ENCODE measurements around the gene SLC39A9.
A peak's percentile ranks its signal among the peaks of the same experiment; 100 is the strongest.
"Not testable (repeated sequence)": the region's sequence is repeated elsewhere in the genome, so short reads cannot be mapped to it uniquely, and the experiment has no call there.

SLC39A9 gene

DNA sequence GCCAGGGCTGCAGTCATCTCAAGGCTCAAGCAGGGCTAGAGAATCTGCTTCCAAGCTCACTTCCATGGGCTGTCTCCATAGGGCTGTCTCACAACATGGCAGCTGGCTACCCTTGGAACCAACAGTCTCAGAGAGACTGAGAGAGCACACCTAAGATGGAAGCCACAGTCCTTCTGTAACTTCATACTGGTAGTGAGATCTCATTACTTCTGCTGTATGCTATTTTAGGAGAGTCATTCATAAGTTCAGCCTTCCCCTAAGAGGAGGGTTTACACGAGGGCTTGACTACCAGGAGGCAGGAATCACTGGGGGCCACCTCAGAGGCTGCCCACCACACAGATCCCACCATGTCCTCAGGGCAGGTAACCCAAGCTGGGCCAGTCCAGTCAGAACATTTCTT lies 30.1 kb upstream of the SLC39A9 start:
- no peak for DNase-seq (ENCODE audit: low read depth, low spot score)

DNA sequence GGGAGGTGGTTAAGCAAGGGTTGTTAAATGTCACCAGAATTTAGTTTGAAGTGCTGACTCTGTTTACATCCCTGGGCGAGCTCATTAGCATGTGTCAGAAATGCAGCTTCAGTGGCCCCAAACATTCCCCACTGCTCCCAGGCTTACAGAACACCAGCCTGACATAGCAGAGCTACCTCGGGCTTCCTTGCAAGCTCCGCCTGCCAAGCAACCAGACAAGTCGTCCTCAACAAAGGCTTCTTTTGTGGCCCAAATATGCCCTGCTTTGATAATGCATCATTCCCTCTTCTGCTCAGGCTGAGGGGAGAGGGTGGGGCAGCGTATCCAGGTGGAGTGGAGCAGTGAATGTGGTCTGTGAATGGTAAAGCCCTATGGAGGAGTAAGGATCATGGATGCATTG lies 28.4 kb upstream of the SLC39A9 start:
- peak; percentile 33 for DNase-seq (ENCODE audit: low read depth, low spot score)

DNA sequence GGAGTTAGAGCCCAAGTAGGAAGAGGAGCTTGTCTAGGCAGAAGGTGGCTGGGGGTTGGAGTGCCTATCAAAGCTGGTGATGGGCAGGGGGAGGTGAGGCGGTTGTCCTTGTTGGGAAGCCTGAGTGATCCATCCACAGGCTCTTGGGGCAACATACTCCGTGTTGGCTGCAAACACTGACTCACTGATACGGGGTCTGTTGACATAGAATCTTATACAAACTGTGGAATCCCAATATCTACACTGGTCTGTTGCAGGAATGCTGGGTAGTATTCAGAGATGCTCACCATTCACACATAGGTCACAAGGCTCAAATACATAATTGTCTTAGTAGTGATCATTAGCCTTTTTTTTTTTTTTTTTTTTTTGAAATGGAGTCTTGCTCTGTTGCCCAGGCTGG lies 26.3 kb upstream of the SLC39A9 start:
- DNase-seq (ENCODE audit: low read depth, low spot score): no peak

DNA sequence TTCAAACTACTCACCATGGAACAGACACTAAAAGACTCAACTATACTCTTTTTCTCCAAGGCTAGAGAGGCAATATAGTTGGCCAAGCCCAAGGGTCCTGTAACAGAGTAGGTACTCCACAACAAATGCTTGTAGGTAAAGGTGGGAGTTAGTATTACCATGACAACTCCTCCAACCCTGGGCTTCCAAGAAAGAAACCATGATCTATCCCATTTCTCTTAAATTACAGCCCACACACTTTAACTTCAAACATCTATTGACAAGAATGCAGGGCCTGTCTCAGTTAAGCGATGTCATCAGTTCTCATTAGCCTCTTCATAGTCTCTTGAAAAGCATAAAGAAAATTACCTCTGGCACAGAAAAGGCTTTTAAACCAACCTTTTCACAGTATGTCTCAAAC lies 25.4 kb upstream of the SLC39A9 start:
- DNase-seq (ENCODE audit: low read depth, low spot score): no peak

DNA sequence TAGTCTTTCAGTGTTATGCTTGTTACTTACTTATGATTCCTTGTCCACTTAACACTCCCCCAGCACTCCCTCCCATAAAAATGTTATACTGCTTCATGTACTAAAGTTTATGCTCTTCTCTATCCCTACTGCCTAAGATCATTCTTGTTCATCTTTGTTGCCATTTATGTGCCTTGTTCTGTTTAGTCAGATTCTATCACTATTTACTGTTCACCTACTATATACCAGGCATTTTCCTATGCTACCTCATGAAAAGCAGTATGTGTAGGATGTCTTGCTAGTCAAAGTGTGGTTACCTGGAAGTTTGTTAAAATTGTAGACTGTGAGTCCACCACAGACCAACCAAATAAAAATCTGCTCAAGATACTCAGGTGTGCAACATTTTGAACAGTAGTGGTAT lies 24.3 kb upstream of the SLC39A9 start:
- DNase-seq (ENCODE audit: low read depth, low spot score): no peak

DNA sequence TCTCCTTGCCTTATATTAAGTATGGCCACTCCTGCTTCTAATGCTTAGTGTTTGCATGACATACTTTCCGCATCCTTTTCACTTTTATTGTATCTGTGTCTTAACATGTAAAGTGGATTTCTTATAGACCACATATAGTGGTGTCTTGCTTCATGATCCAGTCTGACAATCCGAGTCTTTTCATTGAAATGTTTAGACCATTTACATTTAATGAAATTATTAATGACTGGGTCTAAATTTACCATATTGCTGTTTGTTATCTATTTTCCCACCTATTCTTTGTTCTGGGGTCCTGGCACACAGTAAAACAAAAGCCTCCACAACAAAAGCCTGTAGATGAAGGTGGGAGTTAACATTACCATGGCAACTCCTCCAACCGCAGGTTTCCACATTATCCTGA lies 23.3 kb upstream of the SLC39A9 start:
- DNase-seq (ENCODE audit: low read depth, low spot score): no peak

DNA sequence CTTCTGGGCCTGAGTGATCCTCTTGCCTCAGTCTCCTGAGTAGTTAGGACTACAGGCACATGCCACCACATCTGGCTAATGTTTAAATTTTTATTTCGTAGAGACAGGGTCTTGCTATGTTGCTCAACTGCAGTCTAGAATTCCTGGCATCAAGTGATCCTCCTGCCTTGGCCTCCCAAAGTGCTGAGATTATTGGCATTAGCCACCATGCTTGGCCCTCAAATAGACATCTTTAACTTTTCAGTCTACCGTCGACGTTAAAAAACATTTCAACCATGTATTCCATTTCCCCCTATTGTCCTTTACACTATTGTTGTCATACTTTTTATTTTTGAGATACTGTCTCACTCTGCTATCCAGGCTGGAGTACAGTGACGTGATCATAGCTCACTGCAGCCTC lies 22.8 kb upstream of the SLC39A9 start:
- no peak for DNase-seq (ENCODE audit: low read depth, low spot score)

DNA sequence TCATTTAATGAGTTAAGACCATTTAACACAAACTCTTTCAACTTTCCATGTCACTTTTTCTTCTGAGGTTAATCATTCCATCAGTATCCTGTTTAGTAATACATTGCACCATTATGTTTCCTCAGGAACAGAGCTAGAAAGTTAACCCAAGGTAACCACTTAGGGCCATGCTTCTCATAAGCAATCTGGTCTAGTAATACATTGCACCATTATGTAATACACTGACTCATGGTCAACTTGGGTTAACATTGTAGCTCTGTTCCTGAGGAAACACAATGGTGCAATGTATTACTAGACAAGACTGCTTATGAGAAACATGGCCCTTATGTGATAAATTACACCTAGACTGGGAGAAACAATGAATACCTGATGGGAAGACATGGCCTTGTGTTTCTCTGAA lies 22.1 kb upstream of the SLC39A9 start:
- DNase-seq (ENCODE audit: low read depth, low spot score): no peak

DNA sequence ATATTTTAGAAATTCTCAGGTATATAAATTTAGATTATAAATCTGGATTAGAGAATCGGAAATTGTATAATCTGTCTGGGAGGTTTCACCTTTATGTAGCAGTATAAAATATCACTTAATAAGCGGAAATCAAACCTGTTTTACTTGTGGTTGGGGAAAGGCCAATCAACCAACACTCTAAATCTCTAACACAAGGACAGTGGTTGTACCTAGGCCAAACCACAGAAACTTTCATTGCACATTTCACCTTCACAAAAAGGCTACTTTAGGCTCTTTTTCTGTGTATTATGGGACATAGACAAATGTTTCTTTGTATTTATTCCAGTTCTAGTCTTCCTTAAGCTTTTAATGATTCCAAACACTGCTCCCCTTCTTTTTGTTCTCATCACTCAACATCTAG lies 20.2 kb upstream of the SLC39A9 start:
- DNase-seq (ENCODE audit: low read depth, low spot score): no peak

DNA sequence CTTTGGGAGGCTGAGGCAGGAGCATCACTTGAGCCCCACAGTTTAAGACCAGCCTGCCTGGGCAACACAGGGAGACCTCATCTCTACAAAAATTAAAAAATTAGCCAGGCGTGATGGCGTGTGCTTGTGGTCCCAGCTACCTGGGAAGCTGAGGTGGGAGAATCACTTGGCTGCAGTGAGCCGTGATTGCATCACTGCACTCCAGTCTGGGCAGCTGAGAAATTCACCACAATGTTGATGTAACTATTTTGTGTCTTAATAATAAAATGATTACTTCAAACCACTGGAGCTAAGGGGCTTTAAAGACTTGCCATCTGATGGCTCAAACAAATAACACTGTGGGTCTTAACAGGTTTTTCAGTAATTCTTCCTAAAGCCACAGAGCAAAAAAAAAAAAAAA lies 11.2 kb upstream of the SLC39A9 start:
- no peak for DNase-seq (ENCODE audit: low read depth, low spot score)

DNA sequence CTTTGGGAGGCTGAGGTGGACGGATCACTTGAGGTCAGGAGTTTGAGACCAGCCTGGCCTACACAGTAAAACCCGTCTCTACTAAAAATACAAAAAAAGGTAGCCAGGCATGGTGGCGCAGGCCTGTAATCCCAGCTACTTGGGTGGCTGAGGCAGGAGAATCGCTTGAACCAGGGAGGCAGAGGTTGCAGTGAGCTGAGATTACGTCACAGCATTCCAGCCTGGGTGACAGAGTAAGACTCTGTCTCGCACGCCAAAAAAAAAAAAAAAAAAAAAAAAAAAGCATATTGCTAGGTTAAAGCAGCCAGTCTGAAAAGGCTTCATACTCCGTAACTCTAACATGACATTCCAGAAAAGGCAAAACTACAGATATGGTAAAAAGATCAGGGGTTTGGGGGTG lies 7.1 kb upstream of the SLC39A9 start:
- not testable (repeated sequence) for DNase-seq (ENCODE audit: low read depth, low spot score)

DNA sequence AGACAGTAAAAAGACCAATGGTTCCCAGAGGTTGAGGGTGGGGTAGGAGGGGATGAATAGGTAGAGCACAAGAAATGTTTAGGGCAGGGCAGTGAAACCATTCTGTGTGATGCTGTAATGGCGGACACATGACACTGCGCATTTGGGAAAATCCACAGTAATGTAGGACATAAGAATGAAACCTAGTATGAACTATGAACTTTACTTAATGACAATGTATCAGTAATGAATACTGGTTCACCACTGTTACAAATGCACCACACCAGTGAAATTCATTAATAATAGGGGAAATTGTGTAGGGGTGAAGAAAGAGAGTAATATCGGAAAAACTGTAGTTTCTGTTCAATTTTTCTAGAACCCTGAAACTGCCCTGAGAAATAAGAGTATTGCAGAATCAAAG lies 6.0 kb upstream of the SLC39A9 start:
- no peak for DNase-seq (ENCODE audit: low read depth, low spot score)

DNA sequence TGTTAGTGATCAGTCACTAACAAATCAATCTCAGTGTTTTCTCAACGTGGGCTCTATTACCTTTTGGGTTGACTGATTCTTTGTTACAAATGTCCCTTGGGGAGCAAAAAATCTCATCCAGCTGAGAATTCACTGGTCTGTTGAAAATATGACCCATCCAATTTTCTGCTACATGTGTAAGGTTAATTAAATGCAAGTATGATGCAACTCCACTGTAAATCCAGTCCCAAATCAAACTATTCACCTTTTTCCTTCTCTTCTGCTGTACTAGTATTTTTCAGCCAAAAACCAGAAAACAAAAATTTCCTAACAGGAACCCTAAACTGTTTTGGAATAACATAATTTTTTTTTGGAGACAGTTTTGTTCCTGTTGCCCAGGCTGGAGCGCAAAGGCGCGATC lies 2.6 kb upstream of the SLC39A9 start:
- no peak for DNase-seq (ENCODE audit: low read depth, low spot score)

DNA sequence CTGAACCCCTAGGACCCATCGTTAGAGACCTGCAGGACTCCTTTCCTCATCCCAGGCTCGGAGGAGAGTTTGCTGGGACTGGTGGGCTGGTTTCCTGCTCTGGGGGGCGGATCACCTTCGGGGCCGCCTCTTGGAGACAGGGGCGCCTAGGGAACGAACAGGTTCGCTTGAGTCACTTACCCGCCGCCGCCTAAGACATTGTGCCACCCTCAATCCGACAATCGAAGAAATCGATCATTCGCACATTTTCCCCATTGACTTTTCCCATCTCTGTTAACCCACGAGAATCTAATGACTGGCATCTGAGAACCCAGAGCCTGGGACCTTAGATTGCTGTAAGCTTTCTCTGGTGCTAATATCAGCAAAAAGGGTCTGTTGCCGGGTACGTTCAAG lies 322 bp downstream of the SLC39A9 start:
- DNase-seq (ENCODE audit: low read depth, low spot score): no peak

DNA sequence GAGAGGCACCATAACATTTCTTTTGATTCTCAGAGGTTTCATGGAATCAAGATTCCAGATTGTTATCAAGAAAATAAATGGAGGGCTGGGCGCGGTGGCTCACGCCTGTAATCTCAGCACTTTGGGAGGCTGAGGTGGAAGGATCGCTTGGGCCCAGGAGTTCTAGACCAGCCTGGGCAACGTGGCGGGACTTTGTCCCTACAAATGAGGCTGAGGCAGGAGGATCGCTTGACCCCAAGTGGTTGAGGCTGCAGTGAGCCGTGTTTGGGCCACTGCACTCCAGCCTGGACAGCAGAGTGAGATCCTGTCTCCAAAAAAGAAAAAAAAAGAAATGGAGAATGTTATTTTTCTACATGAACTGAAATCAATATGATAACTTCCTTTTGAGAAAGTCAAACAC lies 1.3 kb downstream of the SLC39A9 start:
- DNase-seq (ENCODE audit: low read depth, low spot score): peak; percentile 8

DNA sequence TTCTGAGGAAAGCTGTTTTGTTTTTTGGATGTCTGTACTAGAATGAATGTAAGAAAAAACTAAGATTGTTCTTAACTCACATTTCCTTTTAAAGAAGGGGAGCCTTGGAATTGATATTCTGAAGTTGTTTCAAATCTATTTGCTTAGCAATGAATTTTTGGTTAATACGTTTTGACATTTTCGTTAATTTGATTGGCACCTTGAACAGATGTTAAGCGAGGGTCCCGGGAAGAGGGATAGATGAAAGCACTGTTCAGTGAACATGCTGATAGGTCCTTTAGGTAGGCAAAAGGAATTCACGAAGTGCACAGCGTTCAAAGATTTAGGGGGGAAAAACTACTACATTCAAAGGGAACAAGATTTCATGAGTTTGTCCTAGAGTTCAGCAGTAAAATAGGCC lies 1.7 kb downstream of the SLC39A9 start:
- no peak for DNase-seq (ENCODE audit: low read depth, low spot score)

DNA sequence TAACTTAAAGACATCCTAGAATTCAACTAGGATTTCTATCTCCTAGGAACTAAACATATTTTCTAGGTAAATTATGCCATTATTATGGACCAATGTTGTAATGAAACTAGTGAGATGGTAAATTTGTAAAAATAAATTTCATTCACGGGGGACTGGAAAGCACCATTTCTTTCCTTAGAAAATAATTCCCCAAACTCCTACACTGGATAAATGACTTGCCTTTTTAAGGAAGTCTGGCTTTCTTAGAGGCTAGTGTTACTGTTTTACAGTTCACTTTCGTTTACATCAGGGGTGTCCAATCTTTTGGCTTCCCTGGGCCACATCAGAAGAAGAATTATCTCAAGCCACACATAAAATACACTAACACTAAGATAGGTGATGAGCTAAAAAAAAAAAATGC lies 3.3 kb downstream of the SLC39A9 start:
- no peak for DNase-seq (ENCODE audit: low read depth, low spot score)

DNA sequence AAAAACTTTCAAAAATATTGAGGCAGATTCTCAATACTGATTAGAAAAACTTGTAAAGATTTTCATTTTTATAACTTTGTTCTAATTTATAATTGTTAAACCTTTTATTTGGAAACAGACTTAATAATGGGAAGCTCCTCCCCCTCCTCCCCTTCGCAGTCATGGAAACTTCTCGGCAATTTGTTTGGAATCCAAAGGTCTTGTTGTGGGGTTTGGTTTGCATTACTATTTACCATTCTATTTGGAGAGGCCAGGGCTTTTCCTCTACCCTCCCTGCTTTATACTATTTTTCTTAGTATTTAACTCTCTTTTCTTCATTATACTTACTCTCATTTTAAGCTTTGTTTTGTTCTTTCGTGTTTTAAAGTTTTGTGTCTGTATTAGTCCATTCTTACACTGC lies 6.0 kb downstream of the SLC39A9 start:
- DNase-seq (ENCODE audit: low read depth, low spot score): no peak

DNA sequence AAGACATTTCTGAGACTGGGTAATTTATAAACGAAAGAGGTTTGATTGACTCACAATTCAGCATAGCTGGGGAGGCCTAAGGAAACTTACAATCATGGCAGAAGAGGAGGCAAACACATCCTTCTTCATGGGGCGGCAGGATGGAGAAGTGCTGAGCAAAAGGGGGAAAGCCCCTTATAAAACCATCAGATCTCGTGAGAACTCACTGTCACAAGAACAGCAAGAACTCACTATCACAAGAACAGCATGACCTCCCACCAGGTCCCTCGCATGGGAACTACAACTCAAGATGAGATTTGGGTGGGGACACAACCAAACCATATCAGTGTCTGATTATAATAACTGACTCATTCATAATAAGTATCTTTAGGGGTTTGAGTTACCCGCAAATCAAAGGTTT lies 6.4 kb downstream of the SLC39A9 start:
- DNase-seq (ENCODE audit: low read depth, low spot score): no peak

DNA sequence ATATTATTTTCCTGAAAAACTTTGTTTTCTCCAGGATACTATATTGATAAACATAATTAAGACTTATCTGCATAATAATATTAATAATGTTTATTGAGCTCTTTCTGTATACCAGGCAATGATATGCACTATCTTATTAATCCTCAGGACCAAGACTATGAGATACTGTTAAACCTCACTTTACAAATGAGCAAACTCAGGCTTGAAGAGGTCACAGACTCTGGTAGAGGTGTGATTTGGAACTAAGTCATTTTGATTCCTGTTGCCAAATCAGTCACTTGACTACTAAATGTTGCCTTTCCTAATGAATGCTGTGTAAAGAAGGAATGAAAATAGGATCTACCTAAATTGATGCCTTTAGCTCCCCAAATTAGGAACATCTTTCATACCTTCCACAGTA lies 7.3 kb downstream of the SLC39A9 start:
- DNase-seq (ENCODE audit: low read depth, low spot score): no peak

DNA sequence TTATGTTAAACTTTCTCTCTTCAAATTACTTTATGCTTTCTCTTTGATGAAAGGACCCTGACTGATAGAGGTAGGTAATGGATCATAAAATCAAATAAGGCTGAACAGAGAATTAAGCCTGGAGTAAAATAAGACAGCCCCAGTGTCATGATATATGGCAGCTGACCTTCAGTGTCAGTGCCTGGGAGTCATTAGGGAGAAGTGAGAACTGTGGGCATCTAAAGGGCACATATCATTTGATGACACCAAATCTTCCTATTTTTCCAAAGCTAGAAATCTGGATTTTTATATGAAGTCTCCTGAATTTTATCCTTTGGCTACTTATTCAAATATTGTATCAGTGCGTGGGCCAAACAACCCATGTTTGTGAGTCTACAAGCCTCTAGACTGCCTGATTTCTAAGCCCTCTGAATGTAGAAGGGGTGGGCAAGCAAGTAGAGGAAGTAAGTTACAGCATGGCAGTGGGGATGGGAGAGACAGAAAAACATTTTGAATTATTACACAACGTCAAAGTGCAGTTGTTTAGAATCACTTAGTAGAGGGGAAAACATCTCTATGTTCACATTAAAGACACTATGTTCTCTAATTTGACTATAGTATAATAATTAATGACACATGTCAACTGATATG lies 10.0 kb downstream of the SLC39A9 start:
- no peak for DNase-seq (ENCODE audit: low read depth, low spot score)

DNA sequence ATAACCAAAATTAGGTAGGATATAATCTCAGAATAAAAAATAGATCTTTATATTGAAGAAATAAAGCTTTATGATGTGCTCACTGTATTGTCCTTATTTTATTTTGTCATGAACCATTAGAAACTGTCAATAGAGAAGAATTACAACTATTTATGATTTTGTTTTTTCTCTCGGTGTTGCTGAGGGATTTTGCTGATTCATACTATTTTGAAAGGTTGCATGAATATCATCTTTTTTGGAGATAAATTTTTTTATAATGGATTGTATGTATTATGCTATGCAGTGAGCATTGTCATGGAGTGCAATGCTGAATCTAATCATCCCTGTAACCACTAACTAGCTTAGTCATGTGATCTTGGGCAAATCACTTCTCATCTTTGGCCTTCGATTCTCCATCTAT lies 15.0 kb downstream of the SLC39A9 start:
- no peak for DNase-seq (ENCODE audit: low read depth, low spot score)

DNA sequence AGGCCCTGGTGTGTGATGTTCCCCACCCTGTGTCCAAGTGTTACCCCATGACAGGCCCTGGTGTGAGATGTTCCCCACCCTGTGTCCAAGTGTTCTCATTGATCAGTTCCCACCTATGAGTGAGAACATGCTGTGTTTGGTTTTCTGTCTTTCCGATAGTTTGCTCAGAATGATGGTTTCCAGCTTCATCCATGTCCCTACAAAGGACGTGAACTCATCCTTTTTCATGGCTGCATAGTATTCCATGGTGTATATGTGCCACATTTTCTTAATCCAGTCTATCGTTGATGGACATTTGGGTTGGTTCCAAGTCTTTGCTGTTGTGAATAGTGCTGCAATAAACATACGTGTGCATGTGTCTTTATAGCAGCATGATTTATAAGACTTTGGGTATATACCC lies 17.6 kb downstream of the SLC39A9 start:
- DNase-seq (ENCODE audit: low read depth, low spot score): not testable (repeated sequence)

DNA sequence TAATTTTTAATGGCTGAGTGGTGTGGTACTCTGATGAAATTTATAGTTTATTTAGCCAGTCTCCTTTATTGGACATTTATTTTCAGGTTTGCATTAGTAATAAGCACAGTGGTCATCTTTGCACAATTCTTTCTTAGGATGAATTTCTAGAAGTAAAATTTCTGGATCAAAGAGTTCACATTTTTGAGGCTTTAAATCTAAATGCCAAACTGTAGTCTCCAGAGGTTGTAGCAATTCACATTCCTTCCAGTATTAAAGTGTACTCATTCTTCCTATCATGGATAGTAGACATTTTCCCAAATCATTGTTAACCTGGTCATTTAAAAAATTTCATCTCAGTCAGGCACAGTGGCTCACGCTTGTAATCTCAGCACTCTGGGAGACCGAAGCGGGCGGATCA lies 24.8 kb downstream of the SLC39A9 start:
- DNase-seq (ENCODE audit: low read depth, low spot score): no peak

All from ELF-1 (cell line).